Lower lobe of right lung (tissue), 2 donors: Measurements from ENCODE around the gene BRSK1. TPM values are rescaled to one million over a fixed set of nuclear protein-coding genes. Genes with fewer than 3 reads are reported as not detected.

Source experiments
- ATAC-seq, 2 donors: fragments of 200-7000 bp; cut with Tn5 transposase; one replicate each; pipeline ENCODE4 v1.9.1; 2020 to 2022; ENCODE audit warnings: mild to moderate bottlenecking in 2 of 2, moderate library complexity in 2 of 2
- DNase-seq: peaks from one replicate; pipeline ENCODE4 v3.0.0-alpha.2; 2020
- H3K27ac ChIP-seq: fragments of 200-600 bp; one replicate; pipeline ENCODE4 v1.8.0; 2022
- H3K27me3 ChIP-seq: fragments of 200-600 bp; one replicate; pipeline ENCODE4 v1.8.0; 2022; ENCODE audit warnings: low read depth
- H3K36me3 ChIP-seq: fragments of 200-600 bp; one replicate; pipeline ENCODE4 v1.8.0; 2022; ENCODE audit warnings: mild to moderate bottlenecking
- H3K4me1 ChIP-seq: fragments of 200-600 bp; one replicate; pipeline ENCODE4 v1.8.0; 2022
- H3K4me3 ChIP-seq: fragments of 200-600 bp; one replicate; pipeline ENCODE4 v1.8.0; 2022; ENCODE audit warnings: mild to moderate bottlenecking
- H3K9me3 ChIP-seq: fragments of 200-600 bp; one replicate; pipeline ENCODE4 v1.8.0; 2022
- CTCF ChIP-seq: fragments of 200-600 bp; IDR thresholded peaks from one replicate; pipeline ENCODE4 v1.8.0; 2022; ENCODE audit warnings: antibody characterized with exemption, mild to moderate bottlenecking
- intact Hi-C: fragments of 100-400 bp; cut with DNase I; formaldehyde crosslinking; loops from one replicate; pipeline ENCODE4 v1.11.0; 2022
- total RNA-seq: library from RNA; stranded (reverse); fragmentation: NEBNext Ultra II Directional; extraction: Animal tissue kit (Norgen Biotek cat#: 25700); gene quantifications from one replicate; pipeline ENCODE4 v1.2.1, GENCODE V29; 2021
- donor health status: DM: no; HTN: yes; CAD: no; lungs with severe emphysema.

Gene BRSK1
- total RNA-seq, 1 donor from 2014 or later, result 1.0 TPM

GRCh38 chr19:55314396-55314795, 30.6 kb downstream of the BRSK1 start:
- H3K27me3 ChIP-seq, result no peaks in the 10 kb centered on the region
- H3K4me3 ChIP-seq, result no peak overlapping the region
- no peaks in the 10 kb centered on the region for H3K9me3 ChIP-seq
- H3K36me3 ChIP-seq, result no peaks in the 10 kb centered on the region
- intact Hi-C loops, result no loop called here
- DNase-seq (no peak), ATAC-seq (no peak)
- TF ChIP-seq CTCF, result no peak
- H3K27ac ChIP-seq, result no peak overlapping the region
- H3K4me1 ChIP-seq, result no peaks in the 10 kb centered on the region

GRCh38 chr19:55315956-55316525, 32.2 kb downstream of the BRSK1 start:
- no peak overlapping the region for H3K4me3 ChIP-seq
- no peaks in the 10 kb centered on the region for H3K36me3 ChIP-seq
- H3K4me1 ChIP-seq, result no peaks in the 10 kb centered on the region
- TF ChIP-seq CTCF, result no peak
- no peaks in the 10 kb centered on the region for H3K9me3 ChIP-seq
- intact Hi-C loops, result no loop called here
- ATAC-seq (no peak), DNase-seq (no peak)
- H3K27me3 ChIP-seq, result peaks cover 5% of the 10 kb centered on the region
- no peak overlapping the region for H3K27ac ChIP-seq

GRCh38 chr19:55316646-55317045, 32.8 kb downstream of the BRSK1 start:
- intact Hi-C loops, result no loop called here
- Histone ChIP-seq H3K36me3 (no peaks in the 10 kb centered on the region), H3K4me3 (no peak overlapping the region), H3K27ac (no peak overlapping the region), H3K9me3 (no peaks in the 10 kb centered on the region), H3K4me1 (no peaks in the 10 kb centered on the region), H3K27me3 (peaks cover 5% of the 10 kb centered on the region)
- TF ChIP-seq CTCF, result no peak
- DNase-seq (no peak), ATAC-seq (no peak)

- Histone ChIP-seq H3K36me3 (no peaks in the 10 kb centered on the region), H3K27ac (no peak overlapping the region), H3K27me3 (peaks cover 5% of the 10 kb centered on the region), H3K4me1 (no peaks in the 10 kb centered on the region), H3K4me3 (no peak overlapping the region), H3K9me3 (no peaks in the 10 kb centered on the region)
- intact Hi-C loops, result no loop called here
- peak; percentile 26 to 42 for ATAC-seq
- DNase-seq, result no peak
- no peak for TF ChIP-seq CTCF
Measured at GRCh38 chr19:55319785-55320184, 36.0 kb downstream of the BRSK1 start.

GRCh38 chr19:55320844-55321419, 37.1 kb downstream of the BRSK1 start:
- Histone ChIP-seq H3K27me3 (peaks cover 5% of the 10 kb centered on the region), H3K27ac (no peak overlapping the region), H3K36me3 (no peaks in the 10 kb centered on the region), H3K4me3 (no peak overlapping the region), H3K4me1 (no peaks in the 10 kb centered on the region), H3K9me3 (no peaks in the 10 kb centered on the region)
- intact Hi-C loops, result no loop called here
- ATAC-seq (no peak), DNase-seq (no peak)
- no peak for TF ChIP-seq CTCF
